HL-60 (cell line): ENCODE measurements around the gene CEACAM19.

Experiments used
- GABPA ChIP-seq: IDR thresholded peaks from 2 replicates; pipeline ENCODE4 v1.6.1; 2012; ENCODE audit warnings: low read depth
- POLR2AphosphoS5 ChIP-seq: IDR thresholded peaks from 2 replicates; pipeline ENCODE4 v1.6.1; 2012; ENCODE audit warnings: low read depth
- TF ChIP-seq, protein P1 (sequence below): IDR thresholded peaks from one replicate; pipeline ENCODE4 v1.5.1; 2011; ENCODE audit warnings: low read length, control low read depth, inconsistent platforms; ENCODE audit not compliant: insufficient read depth
- TF ChIP-seq, protein P2 (sequence below): IDR thresholded peaks from 2 replicates; pipeline ENCODE4 v1.6.1; 2012; ENCODE audit warnings: low read depth; ENCODE audit not compliant: insufficient replicate concordance

DNA sequence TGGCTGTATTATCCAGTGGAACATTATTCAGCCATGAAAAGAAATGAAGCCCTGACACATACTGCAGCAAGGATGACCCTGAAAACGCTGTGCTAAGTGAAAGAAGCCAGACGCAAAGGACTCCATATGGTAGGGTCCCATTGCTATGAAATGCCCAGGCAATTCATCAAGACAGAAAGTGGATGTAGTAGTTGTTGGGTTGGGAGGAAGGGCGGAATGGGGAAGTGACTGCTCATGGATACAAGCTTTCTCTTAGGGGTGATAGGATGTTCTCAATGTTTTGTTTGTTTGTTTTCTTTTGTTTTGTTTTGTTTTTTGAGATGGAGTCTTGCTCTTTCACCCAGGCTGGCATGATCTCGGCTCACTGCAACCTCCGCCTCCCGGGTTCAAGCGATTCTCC lies 16.6 kb downstream of the CEACAM19 start:
- TF ChIP-seq, protein P1, sequence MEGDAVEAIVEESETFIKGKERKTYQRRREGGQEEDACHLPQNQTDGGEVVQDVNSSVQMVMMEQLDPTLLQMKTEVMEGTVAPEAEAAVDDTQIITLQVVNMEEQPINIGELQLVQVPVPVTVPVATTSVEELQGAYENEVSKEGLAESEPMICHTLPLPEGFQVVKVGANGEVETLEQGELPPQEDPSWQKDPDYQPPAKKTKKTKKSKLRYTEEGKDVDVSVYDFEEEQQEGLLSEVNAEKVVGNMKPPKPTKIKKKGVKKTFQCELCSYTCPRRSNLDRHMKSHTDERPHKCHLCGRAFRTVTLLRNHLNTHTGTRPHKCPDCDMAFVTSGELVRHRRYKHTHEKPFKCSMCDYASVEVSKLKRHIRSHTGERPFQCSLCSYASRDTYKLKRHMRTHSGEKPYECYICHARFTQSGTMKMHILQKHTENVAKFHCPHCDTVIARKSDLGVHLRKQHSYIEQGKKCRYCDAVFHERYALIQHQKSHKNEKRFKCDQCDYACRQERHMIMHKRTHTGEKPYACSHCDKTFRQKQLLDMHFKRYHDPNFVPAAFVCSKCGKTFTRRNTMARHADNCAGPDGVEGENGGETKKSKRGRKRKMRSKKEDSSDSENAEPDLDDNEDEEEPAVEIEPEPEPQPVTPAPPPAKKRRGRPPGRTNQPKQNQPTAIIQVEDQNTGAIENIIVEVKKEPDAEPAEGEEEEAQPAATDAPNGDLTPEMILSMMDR, result no peak
- no peak for TF ChIP-seq POLR2AphosphoS5
- TF ChIP-seq, protein P2, sequence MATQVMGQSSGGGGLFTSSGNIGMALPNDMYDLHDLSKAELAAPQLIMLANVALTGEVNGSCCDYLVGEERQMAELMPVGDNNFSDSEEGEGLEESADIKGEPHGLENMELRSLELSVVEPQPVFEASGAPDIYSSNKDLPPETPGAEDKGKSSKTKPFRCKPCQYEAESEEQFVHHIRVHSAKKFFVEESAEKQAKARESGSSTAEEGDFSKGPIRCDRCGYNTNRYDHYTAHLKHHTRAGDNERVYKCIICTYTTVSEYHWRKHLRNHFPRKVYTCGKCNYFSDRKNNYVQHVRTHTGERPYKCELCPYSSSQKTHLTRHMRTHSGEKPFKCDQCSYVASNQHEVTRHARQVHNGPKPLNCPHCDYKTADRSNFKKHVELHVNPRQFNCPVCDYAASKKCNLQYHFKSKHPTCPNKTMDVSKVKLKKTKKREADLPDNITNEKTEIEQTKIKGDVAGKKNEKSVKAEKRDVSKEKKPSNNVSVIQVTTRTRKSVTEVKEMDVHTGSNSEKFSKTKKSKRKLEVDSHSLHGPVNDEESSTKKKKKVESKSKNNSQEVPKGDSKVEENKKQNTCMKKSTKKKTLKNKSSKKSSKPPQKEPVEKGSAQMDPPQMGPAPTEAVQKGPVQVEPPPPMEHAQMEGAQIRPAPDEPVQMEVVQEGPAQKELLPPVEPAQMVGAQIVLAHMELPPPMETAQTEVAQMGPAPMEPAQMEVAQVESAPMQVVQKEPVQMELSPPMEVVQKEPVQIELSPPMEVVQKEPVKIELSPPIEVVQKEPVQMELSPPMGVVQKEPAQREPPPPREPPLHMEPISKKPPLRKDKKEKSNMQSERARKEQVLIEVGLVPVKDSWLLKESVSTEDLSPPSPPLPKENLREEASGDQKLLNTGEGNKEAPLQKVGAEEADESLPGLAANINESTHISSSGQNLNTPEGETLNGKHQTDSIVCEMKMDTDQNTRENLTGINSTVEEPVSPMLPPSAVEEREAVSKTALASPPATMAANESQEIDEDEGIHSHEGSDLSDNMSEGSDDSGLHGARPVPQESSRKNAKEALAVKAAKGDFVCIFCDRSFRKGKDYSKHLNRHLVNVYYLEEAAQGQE, result no peak
- no peak for TF ChIP-seq GABPA
